Osteocyte (in vitro differentiated cells): ENCODE data around the gene CRB2. TPM values are rescaled to one million over a fixed set of nuclear protein-coding genes. Genes with fewer than 3 reads are reported as not detected.
"Not testable (repeated sequence)": the region's sequence is repeated elsewhere in the genome, so short reads cannot be mapped to it uniquely, and the experiment has no call there.

Experiments
- DNase-seq: peaks from one replicate; pipeline ENCODE4 v3.0.0; 2021; ENCODE audit warnings: mixed read lengths; ENCODE audit not compliant: unreplicated experiment; ENCODE audit errors: extremely low spot score
- H3K27ac Mint-ChIP-seq: one replicate; pipeline ENCODE4 v1.8.0; 2021; ENCODE audit warnings: mild to moderate bottlenecking, mixed read lengths; ENCODE audit not compliant: unreplicated experiment
- H3K27me3 Mint-ChIP-seq: one replicate; pipeline ENCODE4 v1.8.0; 2021; ENCODE audit warnings: mixed read lengths; ENCODE audit not compliant: unreplicated experiment
- H3K36me3 Mint-ChIP-seq: one replicate; pipeline ENCODE4 v1.8.0; 2021; ENCODE audit warnings: mixed read lengths; ENCODE audit not compliant: unreplicated experiment
- H3K4me1 Mint-ChIP-seq: one replicate; pipeline ENCODE4 v1.8.0; 2021; ENCODE audit warnings: mixed read lengths; ENCODE audit not compliant: unreplicated experiment
- H3K4me3 Mint-ChIP-seq: one replicate; pipeline ENCODE4 v1.8.0; 2021; ENCODE audit warnings: mild to moderate bottlenecking, moderate library complexity, mixed read lengths; ENCODE audit not compliant: unreplicated experiment
- H3K9me3 Mint-ChIP-seq: one replicate; pipeline ENCODE4 v1.8.0; 2021; ENCODE audit warnings: mixed read lengths; ENCODE audit not compliant: unreplicated experiment
- total RNA-seq: library from RNA; stranded (reverse); gene quantifications from 2 replicates; pipeline ENCODE4 v1.2.1, GENCODE V29; 2021
- TF ChIP-seq, protein P1 (sequence below): fragments of 200-600 bp; sonication (generic); IDR thresholded peaks from 2 replicates; pipeline ENCODE4 v1.5.0; 2021; ENCODE audit warnings: antibody characterized with exemption, mild to moderate bottlenecking, moderate library complexity

CRB2 gene
- total RNA-seq, 1 donor from 2014 or later, result not detected

DNA sequence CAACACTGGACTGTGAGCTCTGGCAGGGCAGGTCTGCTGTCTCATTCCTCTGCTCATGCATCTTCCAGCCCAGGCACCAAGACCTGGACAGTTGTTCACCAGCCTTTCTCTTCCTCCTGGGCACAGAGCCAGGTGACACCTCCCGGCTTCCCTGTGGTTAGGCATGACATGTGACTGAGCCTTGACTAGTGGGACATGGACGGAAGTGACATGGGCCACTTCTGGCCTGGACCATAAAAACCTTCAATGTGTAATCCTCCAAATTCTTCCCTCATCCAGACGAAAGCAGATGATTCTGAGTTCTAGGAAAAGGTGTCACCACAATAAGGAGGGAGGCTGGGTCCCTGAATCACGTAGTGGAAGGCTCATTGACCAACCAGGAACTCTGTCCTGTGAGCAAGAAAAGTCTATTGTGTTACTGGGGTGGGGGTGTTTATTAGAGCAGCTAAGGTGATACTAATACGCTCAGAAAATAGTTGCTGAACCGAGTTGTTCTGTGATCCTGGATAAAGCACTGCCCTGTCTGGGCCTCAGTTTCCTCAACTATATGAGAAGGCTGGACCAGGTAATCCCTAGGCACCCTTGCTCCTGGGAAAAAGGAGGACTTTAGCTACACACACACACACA, 26.6 kb upstream of the CRB2 start:
- Mint-ChIP-seq H3K36me3 (no peaks in the 10 kb centered on the region), H3K4me1 (peaks cover 4% of the 10 kb centered on the region), H3K27ac (no peak overlapping the region), H3K27me3 (peaks cover 7% of the 10 kb centered on the region), H3K9me3 (no peaks in the 10 kb centered on the region), H3K4me3 (no peak overlapping the region)
- no peak for DNase-seq
- TF ChIP-seq, protein P1, sequence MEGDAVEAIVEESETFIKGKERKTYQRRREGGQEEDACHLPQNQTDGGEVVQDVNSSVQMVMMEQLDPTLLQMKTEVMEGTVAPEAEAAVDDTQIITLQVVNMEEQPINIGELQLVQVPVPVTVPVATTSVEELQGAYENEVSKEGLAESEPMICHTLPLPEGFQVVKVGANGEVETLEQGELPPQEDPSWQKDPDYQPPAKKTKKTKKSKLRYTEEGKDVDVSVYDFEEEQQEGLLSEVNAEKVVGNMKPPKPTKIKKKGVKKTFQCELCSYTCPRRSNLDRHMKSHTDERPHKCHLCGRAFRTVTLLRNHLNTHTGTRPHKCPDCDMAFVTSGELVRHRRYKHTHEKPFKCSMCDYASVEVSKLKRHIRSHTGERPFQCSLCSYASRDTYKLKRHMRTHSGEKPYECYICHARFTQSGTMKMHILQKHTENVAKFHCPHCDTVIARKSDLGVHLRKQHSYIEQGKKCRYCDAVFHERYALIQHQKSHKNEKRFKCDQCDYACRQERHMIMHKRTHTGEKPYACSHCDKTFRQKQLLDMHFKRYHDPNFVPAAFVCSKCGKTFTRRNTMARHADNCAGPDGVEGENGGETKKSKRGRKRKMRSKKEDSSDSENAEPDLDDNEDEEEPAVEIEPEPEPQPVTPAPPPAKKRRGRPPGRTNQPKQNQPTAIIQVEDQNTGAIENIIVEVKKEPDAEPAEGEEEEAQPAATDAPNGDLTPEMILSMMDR, result no peak

DNA sequence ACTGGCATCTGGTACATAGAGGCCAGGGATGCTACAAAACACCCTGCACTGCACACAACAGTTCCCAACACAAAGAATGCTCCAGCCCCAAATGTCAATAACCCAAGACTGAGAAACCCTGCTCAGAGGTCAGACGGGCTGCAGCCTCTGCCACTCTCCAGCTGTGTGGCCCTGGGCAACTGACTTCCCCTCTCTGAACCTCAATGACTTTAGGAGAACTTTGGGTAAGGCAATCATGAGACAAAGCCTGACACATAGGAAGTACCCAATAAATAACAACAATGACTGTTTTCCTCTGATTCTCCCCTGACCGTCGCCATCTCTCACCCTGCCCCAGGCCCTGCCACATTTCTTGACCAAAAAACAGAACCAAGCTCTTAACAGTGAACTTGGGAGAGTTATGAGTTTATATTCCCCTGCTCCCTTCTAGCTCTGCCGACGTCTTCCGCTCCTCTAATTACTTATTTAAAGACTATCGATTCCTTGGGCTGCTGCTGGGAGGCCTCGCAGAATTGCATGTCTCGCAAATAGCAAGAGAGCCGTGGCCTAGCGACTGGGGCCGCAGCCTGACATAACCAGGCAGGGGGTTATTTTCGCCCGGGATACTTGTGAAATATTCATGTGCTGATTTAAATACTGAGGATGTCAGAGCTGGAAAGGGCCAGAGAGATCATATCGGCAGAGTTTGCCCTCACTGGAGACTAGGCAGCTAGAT, 24.5 kb upstream of the CRB2 start:
- H3K36me3 Mint-ChIP-seq, result no peaks in the 10 kb centered on the region
- H3K27me3 Mint-ChIP-seq, result no peaks in the 10 kb centered on the region
- no peak for DNase-seq
- TF ChIP-seq, protein P1, result no peak
- peaks cover 17% of the 10 kb centered on the region for H3K4me1 Mint-ChIP-seq
- no peak overlapping the region for H3K27ac Mint-ChIP-seq
- H3K9me3 Mint-ChIP-seq, result no peaks in the 10 kb centered on the region
- no peak overlapping the region for H3K4me3 Mint-ChIP-seq

DNA sequence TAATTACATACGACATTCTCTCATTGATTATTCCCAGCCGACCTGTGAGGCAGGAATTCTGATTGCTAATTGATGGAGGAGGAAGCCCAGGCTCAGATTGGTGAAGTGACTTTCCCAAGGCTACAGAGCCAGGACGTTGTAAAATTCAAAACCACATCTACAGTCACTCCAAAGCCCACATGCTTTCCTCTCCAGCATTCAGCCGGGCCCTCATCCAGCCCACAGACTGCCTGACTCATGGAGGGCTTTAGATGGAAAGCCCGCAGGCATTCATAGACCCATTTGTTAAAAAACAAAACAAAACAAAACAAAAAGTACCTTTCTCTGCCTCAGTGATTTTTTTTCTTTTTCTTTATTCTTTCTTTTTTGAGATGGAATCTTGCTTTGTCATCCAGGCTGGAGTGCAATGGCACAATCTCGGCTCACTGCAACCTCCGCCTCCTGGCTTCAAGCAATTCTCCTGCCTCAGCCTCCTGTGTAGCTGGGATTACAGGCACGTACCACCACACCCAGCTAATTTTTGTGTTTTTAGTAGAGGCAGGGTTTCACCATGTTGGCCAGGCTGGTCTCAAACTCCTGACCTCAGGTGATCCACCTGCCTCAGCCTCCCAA, 22.8 kb upstream of the CRB2 start:
- not testable (repeated sequence) for H3K27ac Mint-ChIP-seq, H3K36me3 Mint-ChIP-seq, H3K4me3 Mint-ChIP-seq, H3K27me3 Mint-ChIP-seq, H3K9me3 Mint-ChIP-seq, DNase-seq
- peaks cover 18% of the 10 kb centered on the region for H3K4me1 Mint-ChIP-seq

DNA sequence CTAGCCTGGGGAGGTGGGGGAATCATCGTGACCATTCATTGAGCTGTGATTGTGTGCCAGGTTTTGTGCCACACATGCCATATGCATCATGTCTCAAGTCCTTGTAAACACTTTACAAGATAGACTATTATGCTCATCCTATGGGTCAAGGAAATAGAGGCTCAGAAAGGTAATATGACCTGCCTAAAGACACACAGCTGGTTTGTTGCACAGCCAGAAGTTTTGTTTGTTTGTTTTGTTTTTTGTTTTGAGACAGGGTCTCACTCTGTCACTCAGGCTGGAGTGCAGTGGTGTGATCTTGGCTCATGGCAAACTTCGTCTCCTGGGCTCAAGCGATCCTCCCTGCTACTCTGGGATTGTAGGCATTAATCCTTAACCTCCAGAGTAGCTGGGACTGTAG, 21.4 kb upstream of the CRB2 start:
- Mint-ChIP-seq H3K4me3 (no peak overlapping the region), H3K27ac (no peak overlapping the region), H3K4me1 (peaks cover 18% of the 10 kb centered on the region), H3K27me3 (no peaks in the 10 kb centered on the region), H3K36me3 (no peaks in the 10 kb centered on the region), H3K9me3 (no peaks in the 10 kb centered on the region)
- DNase-seq, result no peak
- TF ChIP-seq, protein P1, result no peak

DNA sequence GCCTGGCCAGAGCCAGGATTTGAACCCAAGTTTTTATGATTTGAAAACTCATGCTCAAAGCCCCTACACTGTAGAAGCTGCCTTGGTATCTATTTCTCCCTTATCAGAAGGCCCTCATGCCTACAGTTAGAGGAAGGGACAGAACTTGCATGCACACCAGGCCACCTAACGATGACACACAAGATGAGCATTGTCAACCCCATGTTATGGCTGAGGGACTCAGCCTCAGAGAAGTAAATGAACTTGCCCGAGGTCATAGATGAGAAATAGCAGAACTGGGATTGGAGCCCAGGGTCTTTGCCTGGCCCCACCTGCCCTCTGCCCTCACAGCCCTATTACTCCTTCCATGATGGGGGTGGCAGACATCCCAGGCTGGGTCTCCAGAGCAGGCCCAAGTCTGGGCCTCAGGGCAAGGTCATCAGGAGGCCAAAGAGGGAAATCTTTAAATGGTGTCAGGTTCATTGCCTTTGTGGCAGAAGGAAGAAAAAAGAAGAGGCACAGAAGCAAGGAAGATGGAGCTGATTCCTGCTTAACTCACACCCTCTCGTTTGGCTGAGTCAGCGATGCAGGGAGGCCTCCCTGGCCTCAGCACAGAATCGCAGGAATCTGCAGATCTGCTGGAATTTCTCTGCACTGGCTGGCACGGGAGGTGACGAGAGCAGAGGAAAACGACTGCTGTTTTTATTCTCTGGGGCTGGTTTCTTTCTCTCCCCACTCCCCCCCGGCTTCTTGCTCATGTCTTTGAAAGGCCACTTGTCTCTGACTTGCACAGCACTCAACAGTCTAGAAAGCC, 20.6 kb upstream of the CRB2 start:
- Mint-ChIP-seq H3K27ac (peak overlapping the region; percentile 74), H3K9me3 (no peaks in the 10 kb centered on the region), H3K4me3 (no peak overlapping the region)

More for the DNA sequence above, 20.6 kb upstream of the CRB2 start:
- H3K27me3 Mint-ChIP-seq, result no peaks in the 10 kb centered on the region
- DNase-seq, result no peak
- H3K4me1 Mint-ChIP-seq, result peaks cover 23% of the 10 kb centered on the region
- TF ChIP-seq, protein P1, result no peak
- no peaks in the 10 kb centered on the region for H3K36me3 Mint-ChIP-seq
